ENCODE measurements around the gene CACNA1I. TPM values are rescaled to one million over a fixed set of nuclear protein-coding genes. Genes with fewer than 3 reads are reported as not detected.

The CACNA1I gene
- total RNA-seq, 1 experiment from 2014 or later: 2.1 TPM

DNA sequence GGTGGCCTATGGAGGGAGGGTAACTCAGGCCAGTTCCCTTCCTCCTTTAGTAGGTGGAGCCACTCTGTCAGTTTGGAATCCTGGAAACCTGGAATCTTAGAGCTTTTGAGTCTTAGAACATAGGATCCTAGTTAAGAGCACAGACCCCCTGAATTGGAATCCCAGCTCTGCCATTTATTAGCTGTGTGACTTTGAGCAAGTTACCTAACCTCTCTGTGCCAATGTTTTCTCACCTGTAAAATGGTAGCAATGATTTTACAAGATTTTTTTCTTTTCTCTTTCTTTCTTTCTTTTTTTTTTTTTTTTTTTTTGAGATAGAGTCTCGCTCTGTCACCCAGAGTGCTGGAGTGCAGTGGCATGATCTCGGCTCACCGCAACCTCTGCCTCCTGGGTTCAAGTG lies 17.1 kb upstream of the CACNA1I start:
- Mint-ChIP-seq H3K9me3 (no peaks in the 10 kb centered on the region), H3K27me3 (ENCODE audit: low read depth) (peaks cover 41% of the 10 kb centered on the region)
- no peak for ATAC-seq

DNA sequence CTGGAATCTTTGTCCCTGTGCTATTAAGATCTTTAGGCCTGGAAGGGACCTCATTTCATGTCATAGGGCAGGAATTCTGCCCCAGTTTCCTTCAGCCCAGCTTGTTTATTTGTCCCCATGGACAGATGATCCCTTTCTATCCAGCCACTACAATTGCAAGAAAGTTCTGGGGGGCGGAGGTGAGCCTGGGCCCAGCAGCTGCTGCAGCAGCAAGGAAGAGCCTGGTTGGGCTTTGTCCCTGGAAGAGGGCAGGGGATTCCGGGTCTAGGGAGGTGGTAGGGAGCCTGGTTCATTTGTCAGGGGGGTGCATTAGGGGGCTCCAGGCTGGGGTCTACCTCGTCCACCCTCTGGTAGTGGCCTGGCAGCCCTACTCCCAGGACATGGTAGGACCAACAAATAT lies 16.4 kb upstream of the CACNA1I start:
- H3K27ac Mint-ChIP-seq: no peak overlapping the region
- H3K27me3 Mint-ChIP-seq (ENCODE audit: low read depth): peaks cover 46% of the 10 kb centered on the region
- ChIA-PET CTCF (interaction anchor here (1.0 kb wide), 1 partner anchor 11 kb away, joined by 3 read pairs; no protein-coding TSS in a partner anchor), POLR2A (no interaction called here)
- DNase-seq (ENCODE audit: low spot score) (no peak), ATAC-seq (no peak)
- peaks cover 7% of the 10 kb centered on the region for H3K4me1 Mint-ChIP-seq
- H3K4me3 Mint-ChIP-seq: no peak overlapping the region
- H3K9me3 Mint-ChIP-seq: no peaks in the 10 kb centered on the region
- no peaks in the 10 kb centered on the region for H3K36me3 Mint-ChIP-seq
- no peak for TF ChIP-seq ZNF263 (CRISPR knock-in tag; IDR thresholded peaks at IDR 0.05; ENCODE audit: low read depth)
- TF ChIP-seq KAT7 (CRISPR knock-in tag; IDR thresholded peaks at IDR 0.05; ENCODE audit: borderline replicate concordance): no peak
- TF ChIP-seq, protein P1, sequence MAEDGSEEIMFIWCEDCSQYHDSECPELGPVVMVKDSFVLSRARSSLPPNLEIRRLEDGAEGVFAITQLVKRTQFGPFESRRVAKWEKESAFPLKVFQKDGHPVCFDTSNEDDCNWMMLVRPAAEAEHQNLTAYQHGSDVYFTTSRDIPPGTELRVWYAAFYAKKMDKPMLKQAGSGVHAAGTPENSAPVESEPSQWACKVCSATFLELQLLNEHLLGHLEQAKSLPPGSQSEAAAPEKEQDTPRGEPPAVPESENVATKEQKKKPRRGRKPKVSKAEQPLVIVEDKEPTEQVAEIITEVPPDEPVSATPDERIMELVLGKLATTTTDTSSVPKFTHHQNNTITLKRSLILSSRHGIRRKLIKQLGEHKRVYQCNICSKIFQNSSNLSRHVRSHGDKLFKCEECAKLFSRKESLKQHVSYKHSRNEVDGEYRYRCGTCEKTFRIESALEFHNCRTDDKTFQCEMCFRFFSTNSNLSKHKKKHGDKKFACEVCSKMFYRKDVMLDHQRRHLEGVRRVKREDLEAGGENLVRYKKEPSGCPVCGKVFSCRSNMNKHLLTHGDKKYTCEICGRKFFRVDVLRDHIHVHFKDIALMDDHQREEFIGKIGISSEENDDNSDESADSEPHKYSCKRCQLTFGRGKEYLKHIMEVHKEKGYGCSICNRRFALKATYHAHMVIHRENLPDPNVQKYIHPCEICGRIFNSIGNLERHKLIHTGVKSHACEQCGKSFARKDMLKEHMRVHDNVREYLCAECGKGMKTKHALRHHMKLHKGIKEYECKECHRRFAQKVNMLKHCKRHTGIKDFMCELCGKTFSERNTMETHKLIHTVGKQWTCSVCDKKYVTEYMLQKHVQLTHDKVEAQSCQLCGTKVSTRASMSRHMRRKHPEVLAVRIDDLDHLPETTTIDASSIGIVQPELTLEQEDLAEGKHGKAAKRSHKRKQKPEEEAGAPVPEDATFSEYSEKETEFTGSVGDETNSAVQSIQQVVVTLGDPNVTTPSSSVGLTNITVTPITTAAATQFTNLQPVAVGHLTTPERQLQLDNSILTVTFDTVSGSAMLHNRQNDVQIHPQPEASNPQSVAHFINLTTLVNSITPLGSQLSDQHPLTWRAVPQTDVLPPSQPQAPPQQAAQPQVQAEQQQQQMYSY (CRISPR knock-in tag; IDR thresholded peaks at IDR 0.05): no peak
- no peak for TF ChIP-seq RELA (CRISPR knock-in tag; IDR thresholded peaks at IDR 0.05; ENCODE audit: borderline replicate concordance)
- no peak for TF ChIP-seq NFYB (CRISPR knock-in tag; conservative IDR thresholded peaks at IDR 0.05; ENCODE audit: low read depth)
- TF ChIP-seq CBFB (CRISPR knock-in tag; IDR thresholded peaks at IDR 0.05; ENCODE audit: low read depth): no peak
- TF ChIP-seq ZBTB21 (CRISPR knock-in tag; IDR thresholded peaks at IDR 0.05; ENCODE audit: borderline replicate concordance): no peak
- TF ChIP-seq, protein P2, sequence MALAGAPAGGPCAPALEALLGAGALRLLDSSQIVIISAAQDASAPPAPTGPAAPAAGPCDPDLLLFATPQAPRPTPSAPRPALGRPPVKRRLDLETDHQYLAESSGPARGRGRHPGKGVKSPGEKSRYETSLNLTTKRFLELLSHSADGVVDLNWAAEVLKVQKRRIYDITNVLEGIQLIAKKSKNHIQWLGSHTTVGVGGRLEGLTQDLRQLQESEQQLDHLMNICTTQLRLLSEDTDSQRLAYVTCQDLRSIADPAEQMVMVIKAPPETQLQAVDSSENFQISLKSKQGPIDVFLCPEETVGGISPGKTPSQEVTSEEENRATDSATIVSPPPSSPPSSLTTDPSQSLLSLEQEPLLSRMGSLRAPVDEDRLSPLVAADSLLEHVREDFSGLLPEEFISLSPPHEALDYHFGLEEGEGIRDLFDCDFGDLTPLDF (CRISPR knock-in tag; IDR thresholded peaks at IDR 0.05): no peak
- TF ChIP-seq, protein P3, sequence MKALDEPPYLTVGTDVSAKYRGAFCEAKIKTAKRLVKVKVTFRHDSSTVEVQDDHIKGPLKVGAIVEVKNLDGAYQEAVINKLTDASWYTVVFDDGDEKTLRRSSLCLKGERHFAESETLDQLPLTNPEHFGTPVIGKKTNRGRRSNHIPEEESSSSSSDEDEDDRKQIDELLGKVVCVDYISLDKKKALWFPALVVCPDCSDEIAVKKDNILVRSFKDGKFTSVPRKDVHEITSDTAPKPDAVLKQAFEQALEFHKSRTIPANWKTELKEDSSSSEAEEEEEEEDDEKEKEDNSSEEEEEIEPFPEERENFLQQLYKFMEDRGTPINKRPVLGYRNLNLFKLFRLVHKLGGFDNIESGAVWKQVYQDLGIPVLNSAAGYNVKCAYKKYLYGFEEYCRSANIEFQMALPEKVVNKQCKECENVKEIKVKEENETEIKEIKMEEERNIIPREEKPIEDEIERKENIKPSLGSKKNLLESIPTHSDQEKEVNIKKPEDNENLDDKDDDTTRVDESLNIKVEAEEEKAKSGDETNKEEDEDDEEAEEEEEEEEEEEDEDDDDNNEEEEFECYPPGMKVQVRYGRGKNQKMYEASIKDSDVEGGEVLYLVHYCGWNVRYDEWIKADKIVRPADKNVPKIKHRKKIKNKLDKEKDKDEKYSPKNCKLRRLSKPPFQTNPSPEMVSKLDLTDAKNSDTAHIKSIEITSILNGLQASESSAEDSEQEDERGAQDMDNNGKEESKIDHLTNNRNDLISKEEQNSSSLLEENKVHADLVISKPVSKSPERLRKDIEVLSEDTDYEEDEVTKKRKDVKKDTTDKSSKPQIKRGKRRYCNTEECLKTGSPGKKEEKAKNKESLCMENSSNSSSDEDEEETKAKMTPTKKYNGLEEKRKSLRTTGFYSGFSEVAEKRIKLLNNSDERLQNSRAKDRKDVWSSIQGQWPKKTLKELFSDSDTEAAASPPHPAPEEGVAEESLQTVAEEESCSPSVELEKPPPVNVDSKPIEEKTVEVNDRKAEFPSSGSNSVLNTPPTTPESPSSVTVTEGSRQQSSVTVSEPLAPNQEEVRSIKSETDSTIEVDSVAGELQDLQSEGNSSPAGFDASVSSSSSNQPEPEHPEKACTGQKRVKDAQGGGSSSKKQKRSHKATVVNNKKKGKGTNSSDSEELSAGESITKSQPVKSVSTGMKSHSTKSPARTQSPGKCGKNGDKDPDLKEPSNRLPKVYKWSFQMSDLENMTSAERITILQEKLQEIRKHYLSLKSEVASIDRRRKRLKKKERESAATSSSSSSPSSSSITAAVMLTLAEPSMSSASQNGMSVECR (CRISPR knock-in tag; IDR thresholded peaks at IDR 0.05; ENCODE audit: borderline replicate concordance): no peak

More for the DNA sequence above, 17.1 kb upstream of the CACNA1I start:
- no peaks in the 10 kb centered on the region for H3K36me3 Mint-ChIP-seq
- DNase-seq (ENCODE audit: low spot score): no peak
- H3K4me3 Mint-ChIP-seq: no peak overlapping the region
- CTCF ChIA-PET: interaction anchor here (1.0 to 2.5 kb wide), 2 partner anchors 10 to 19 kb away, joined by 3 to 9 read pairs; no protein-coding TSS in a partner anchor
- POLR2A ChIA-PET: interaction anchor here (0.7 kb wide), 1 partner anchor 81 kb away, joined by 7 read pairs; no protein-coding TSS in a partner anchor
- peaks cover 7% of the 10 kb centered on the region for H3K4me1 Mint-ChIP-seq
- TF ChIP-seq NFYB (CRISPR knock-in tag; conservative IDR thresholded peaks at IDR 0.05; ENCODE audit: low read depth) (no peak), NR2C2 (CRISPR knock-in tag; IDR thresholded peaks at IDR 0.05) (no peak)
- no peak overlapping the region for H3K27ac Mint-ChIP-seq

DNA sequence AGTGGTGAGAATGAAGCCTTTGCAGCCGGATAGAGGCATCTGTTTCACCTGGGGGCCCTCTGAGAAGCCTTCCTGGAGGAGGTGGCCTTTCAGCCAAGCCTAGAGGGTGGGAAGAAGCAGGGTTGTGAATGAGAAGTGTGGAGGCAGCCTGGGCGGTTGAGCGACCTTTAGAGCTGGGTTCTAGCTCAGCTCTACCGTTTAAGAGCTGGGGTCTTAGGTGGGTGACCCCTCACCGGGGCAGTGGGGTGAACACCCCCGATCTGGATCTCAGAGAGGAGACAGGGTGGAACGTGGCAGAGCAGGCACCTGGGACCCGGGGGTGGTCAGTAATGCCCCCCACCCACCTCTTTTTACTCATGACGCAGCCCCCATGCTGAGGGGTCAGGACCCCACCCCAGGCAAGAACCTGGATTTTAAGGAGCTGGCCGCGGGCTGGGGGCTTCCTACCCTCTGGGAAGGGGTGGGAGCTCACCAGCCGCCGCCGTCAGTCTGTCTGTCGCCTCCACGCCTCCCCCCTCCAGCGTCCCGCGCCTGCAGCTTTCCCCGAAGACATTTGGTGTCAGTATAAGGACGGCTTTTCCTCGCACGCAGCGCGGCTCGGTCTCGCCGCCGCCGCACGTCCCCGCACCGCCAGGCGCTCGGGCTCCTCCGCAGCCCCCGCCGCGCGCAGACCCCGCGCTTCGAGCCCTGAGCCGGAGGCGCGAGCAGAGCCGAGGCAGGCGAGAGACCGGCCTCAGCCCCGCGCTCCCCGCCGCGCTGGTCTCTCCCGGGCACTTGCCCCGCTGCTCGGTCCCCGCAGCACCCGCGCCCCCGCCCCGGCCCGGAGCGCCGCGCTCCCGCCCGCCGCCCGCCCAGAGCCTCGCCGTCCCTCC lies 13.3 kb upstream of the CACNA1I start:
- DNase-seq (ENCODE audit: low spot score) (no peak), ATAC-seq (peak; percentile 10; the same call in 1 of the 2 replicates)
- POLR2A ChIA-PET: no interaction called here
- Mint-ChIP-seq H3K27ac (no peak overlapping the region), H3K4me1 (peaks cover 7% of the 10 kb centered on the region), H3K4me3 (peak overlapping the region; percentile 64), H3K9me3 (no peaks in the 10 kb centered on the region), H3K36me3 (no peaks in the 10 kb centered on the region), H3K27me3 (ENCODE audit: low read depth) (peaks cover 59% of the 10 kb centered on the region)
- CTCF ChIA-PET: interaction anchor here (0.5 to 1.3 kb wide), 6 partner anchors 9 to 98 kb away, joined by 3 to 5 read pairs (median 3); no protein-coding TSS in a partner anchor
- TF ChIP-seq NR2C2 (CRISPR knock-in tag; IDR thresholded peaks at IDR 0.05): no peak
- TF ChIP-seq, protein P4, sequence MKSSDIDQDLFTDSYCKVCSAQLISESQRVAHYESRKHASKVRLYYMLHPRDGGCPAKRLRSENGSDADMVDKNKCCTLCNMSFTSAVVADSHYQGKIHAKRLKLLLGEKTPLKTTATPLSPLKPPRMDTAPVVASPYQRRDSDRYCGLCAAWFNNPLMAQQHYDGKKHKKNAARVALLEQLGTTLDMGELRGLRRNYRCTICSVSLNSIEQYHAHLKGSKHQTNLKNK (CRISPR knock-in tag; IDR thresholded peaks at IDR 0.05): no peak
- no peak for TF ChIP-seq ETV6 (CRISPR knock-in tag; IDR thresholded peaks at IDR 0.05)
- TF ChIP-seq GTF2I (CRISPR knock-in tag; conservative IDR thresholded peaks at IDR 0.05): no peak
